ENCODE measurements around the gene SYT7.

Gene SYT7

DNA sequence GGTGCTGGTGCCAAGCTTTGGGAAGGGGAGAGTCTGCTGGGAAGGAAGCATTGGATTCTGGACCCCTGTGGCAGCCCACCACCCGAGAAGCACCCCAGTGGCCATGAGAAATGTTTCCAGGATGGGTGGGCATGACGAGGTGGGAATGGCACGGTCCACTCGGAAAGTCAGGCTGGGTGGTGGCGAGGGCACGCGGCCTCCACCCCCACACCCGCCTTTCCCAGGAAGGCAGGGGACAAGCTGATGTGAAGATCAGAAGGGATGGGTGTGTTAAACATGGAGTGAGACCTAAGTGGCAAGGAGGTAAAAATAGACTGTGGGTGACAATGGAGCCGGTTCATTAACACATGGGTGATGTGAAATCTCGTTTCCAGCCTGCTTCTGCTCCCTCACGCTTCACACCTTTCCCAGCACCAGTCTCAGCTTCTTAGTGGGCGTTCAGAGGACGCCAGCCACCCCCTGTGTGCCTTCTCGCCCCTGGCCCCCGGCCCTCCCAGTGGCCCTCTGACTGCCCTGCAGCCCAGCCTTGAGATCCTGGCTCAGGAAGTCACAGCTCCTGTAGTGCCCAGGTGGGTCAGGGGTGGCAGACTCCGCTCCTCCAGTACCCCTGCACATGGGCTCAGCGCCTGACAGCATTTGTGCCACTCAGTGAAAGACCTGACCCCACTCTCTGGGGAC is 44.7 kb downstream of the SYT7 start:
- H3K4me1 ChIP-seq (ENCODE audit: control insufficient read depth, insufficient read depth, low read length) = peaks cover 9% of the 10 kb centered on the region
- no peak overlapping the region for H3K4me3 ChIP-seq (ENCODE audit: low read length in 2 of 2)
- H3K27ac ChIP-seq (ENCODE audit: low read length) = no peak overlapping the region
- H3K36me3 ChIP-seq (ENCODE audit: control insufficient read depth in 2 of 2, insufficient read depth in 2 of 2, low read length in 2 of 2) = no peaks in the 10 kb centered on the region
- H3K9ac ChIP-seq (ENCODE audit: low read length in 2 of 2) = no peak overlapping the region
- H3K27me3 ChIP-seq (ENCODE audit: control insufficient read depth in 1 of 2, insufficient read depth in 2 of 2, low read length in 2 of 2) = peaks cover 0 to 16% of the 10 kb centered on the region in 2 donors
- H3K9me3 ChIP-seq (ENCODE audit: control insufficient read depth in 2 of 2, low read length in 2 of 2) = no peaks in the 10 kb centered on the region

DNA sequence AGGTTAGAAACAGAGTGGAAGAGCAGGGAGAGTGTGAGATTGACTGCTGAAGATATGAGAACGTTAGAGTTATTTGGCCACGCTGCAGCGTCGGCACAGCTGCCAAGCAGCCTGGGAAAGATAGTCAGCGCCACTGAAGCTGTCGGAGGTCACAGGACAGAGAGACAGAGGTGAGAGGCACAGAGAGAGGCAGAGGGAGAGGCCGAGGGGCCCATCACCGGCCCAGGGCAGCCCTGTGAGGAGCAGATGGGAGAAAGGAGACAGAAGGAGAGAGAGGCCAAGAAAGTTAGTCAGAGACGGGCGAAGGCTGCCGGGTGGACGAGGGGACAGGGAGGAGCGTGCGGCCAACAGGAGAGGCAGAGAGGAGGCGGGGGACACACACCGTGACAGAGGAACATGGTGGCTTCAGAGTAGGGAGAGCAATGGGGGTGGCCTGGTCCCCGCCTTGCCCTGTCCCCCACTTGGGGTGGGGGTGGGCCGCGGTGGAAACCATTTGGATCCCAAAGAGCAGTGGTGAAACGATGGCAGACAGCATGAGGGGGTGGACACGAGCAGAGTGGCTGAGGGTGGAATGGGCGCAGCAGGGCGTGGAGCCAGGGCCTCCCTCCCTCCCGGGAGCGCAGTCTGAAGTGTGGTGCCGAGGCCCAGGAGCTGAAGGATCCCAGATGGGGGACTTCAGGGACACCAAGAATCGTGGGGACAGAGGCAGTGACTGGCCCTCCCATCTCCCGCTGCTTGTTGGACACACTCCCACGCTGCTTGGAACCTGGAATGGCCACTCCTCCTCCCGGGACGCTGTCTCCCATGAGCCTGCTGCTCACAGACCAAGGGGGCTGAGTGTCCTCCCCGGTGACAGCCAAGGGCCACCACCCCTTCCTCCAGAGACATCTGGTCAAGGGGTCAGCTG is 45.7 kb downstream of the SYT7 start:
- no peak overlapping the region for H3K27ac ChIP-seq (ENCODE audit: low read length)
- H3K4me3 ChIP-seq (ENCODE audit: low read length in 2 of 2) = no peak overlapping the region
- peaks cover 0 to 16% of the 10 kb centered on the region in 2 donors for H3K27me3 ChIP-seq (ENCODE audit: control insufficient read depth in 1 of 2, insufficient read depth in 2 of 2, low read length in 2 of 2)
- H3K9ac ChIP-seq (ENCODE audit: low read length in 2 of 2) = no peak overlapping the region
- H3K36me3 ChIP-seq (ENCODE audit: control insufficient read depth in 2 of 2, insufficient read depth in 2 of 2, low read length in 2 of 2) = no peaks in the 10 kb centered on the region
- no peaks in the 10 kb centered on the region for H3K9me3 ChIP-seq (ENCODE audit: control insufficient read depth in 2 of 2, low read length in 2 of 2)
- peaks cover 4% of the 10 kb centered on the region for H3K4me1 ChIP-seq (ENCODE audit: control insufficient read depth, insufficient read depth, low read length)

DNA sequence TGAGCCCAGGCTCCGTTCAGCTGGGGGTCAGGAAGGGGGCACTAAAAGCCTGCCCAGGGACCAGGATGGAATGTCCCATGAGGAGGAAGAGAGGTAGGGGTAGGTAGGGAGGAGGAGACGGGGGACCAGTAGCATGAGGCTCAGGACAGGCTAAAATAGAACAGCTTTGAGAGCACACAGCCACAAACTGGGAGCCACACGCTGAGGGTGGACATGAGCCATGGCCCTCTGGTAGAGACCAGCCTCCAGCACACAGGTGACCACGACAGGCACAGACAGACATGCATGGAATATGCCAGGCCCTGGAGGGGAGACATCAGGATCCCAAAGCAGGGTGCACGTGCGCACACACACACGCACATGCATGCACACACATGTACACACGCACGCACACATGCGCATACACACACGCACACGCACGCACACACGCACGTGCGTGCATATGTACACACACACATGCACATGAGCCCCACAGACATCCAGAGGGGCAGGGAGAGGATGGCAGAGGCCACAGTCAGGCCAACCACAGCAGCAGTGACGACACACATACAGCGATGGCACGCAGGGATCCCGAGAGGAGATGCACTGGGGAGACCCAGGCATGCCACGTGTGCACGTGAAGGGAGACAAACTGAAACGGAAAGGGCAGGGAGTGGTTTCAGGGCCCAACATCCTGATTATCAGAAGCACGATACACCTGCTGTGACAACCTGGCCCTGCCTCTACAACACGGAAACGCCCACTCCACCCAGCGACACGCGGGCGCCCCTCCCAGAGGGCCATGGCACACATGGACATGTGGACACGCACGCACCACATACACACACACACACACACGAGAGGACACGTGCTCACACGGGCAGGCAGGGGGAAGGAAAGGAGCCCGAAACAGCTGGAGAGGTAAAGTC is 46.6 kb downstream of the SYT7 start:
- no peaks in the 10 kb centered on the region for H3K36me3 ChIP-seq (ENCODE audit: control insufficient read depth in 2 of 2, insufficient read depth in 2 of 2, low read length in 2 of 2)
- peaks cover 0 to 18% of the 10 kb centered on the region in 2 donors for H3K27me3 ChIP-seq (ENCODE audit: control insufficient read depth in 1 of 2, insufficient read depth in 2 of 2, low read length in 2 of 2)
- no peaks in the 10 kb centered on the region for H3K9me3 ChIP-seq (ENCODE audit: control insufficient read depth in 2 of 2, low read length in 2 of 2)
- H3K4me3 ChIP-seq (ENCODE audit: low read length in 2 of 2) = no peak overlapping the region
- no peak overlapping the region for H3K27ac ChIP-seq (ENCODE audit: low read length)
- H3K4me1 ChIP-seq (ENCODE audit: control insufficient read depth, insufficient read depth, low read length) = peaks cover 4% of the 10 kb centered on the region
- H3K9ac ChIP-seq (ENCODE audit: low read length in 2 of 2) = no peak overlapping the region

DNA sequence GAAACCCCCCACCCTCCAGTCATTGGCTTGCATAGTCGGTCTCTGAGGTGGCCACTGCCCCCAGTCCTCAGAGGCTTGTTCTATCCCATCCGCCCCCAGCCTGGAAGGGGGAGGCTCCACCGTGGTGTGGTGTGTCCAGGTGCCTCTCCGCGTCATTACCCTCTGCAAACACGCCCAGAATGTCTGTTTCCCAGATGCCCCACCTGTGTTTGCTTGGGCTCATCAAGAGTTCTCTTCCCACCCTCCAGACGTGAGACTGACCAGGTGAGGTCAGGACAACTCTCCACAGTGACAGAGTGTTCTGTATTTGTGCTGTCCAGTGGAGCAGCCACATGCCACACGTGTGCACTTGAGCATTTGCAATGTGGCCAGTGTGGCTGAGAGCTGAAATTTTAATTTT is 47.5 kb downstream of the SYT7 start:
- H3K4me1 ChIP-seq (ENCODE audit: control insufficient read depth, insufficient read depth, low read length) = peaks cover 4% of the 10 kb centered on the region
- no peak overlapping the region for H3K4me3 ChIP-seq (ENCODE audit: low read length in 2 of 2)
- H3K36me3 ChIP-seq (ENCODE audit: control insufficient read depth in 2 of 2, insufficient read depth in 2 of 2, low read length in 2 of 2) = no peaks in the 10 kb centered on the region
- no peak overlapping the region for H3K27ac ChIP-seq (ENCODE audit: low read length)
- no peak overlapping the region for H3K9ac ChIP-seq (ENCODE audit: low read length in 2 of 2)
- H3K9me3 ChIP-seq (ENCODE audit: control insufficient read depth in 2 of 2, low read length in 2 of 2) = no peaks in the 10 kb centered on the region
- H3K27me3 ChIP-seq (ENCODE audit: control insufficient read depth in 1 of 2, insufficient read depth in 2 of 2, low read length in 2 of 2) = peaks cover 0 to 15% of the 10 kb centered on the region in 2 donors

DNA sequence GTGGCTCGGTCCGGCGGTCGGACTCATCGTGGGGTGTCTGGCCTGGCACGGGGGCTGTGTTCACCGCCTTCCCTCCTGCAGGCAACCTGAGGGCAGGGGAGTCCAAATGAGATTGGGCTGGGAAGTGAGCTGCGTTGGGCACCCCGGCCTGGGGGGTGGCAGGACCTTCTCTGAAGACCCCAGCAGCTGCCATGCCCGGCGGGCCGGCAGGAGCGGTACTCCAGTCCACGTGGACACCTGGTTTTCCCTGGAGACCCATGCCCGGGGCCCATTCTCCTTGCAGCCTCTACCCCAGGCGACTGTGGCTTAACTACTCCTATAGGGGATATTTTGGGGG is 47.9 kb downstream of the SYT7 start:
- Histone ChIP-seq H3K9ac (ENCODE audit: low read length in 2 of 2) (no peak overlapping the region), H3K9me3 (ENCODE audit: control insufficient read depth in 2 of 2, low read length in 2 of 2) (no peaks in the 10 kb centered on the region), H3K27ac (ENCODE audit: low read length) (no peak overlapping the region), H3K36me3 (ENCODE audit: control insufficient read depth in 2 of 2, insufficient read depth in 2 of 2, low read length in 2 of 2) (no peaks in the 10 kb centered on the region), H3K27me3 (ENCODE audit: control insufficient read depth in 1 of 2, insufficient read depth in 2 of 2, low read length in 2 of 2) (peaks cover 0 to 15% of the 10 kb centered on the region in 2 donors), H3K4me3 (ENCODE audit: low read length in 2 of 2) (no peak overlapping the region), H3K4me1 (ENCODE audit: control insufficient read depth, insufficient read depth, low read length) (peaks cover 4% of the 10 kb centered on the region)

DNA sequence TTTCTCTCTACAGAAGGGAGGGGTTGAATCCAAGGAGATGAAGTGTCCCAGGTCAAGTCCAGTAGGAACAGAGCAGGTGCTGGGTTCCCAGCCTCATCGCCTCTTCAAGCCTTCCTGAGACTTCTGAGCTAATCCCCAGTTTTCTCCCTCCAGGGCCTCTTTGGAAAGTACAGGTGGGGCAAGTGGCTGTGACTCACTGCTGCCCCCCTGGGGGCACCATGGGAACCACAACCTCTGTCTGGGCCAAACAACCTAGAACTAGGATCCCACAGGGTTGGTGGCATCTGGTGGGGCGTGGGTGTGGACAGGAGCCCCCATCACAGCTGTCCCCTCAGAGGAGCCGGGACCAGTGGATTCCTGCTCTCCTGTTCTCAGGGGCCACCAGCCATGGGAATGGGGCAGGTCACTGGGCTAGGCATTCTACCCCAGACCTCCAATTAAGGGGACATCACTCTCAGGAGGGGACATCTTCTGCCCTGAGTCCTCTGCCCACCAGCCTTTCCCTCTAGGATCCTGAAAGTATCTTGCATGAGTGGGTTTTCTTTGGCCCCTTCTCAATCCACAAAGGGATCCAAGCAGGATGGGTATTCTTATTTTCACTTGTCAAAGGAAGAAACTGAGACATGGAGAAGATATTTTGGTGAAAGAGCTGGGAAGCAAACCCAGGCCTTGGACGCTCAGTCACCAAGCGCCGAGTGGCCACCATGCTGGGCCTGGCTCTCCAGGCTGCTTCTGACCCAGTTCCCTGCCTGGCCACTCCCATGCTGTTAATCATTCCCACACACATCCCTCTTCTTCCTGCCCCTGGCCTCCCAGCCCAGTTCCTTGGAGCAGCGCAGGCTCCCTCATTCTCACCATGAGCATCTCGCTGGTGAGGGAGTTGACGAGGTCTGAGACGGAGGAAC is 48.5 kb downstream of the SYT7 start:
- H3K27me3 ChIP-seq (ENCODE audit: control insufficient read depth in 1 of 2, insufficient read depth in 2 of 2, low read length in 2 of 2) = peaks cover 0 to 15% of the 10 kb centered on the region in 2 donors
- no peak overlapping the region for H3K4me3 ChIP-seq (ENCODE audit: low read length in 2 of 2)
- no peak overlapping the region for H3K27ac ChIP-seq (ENCODE audit: low read length)
- no peaks in the 10 kb centered on the region for H3K4me1 ChIP-seq (ENCODE audit: control insufficient read depth, insufficient read depth, low read length)
- H3K36me3 ChIP-seq (ENCODE audit: control insufficient read depth in 2 of 2, insufficient read depth in 2 of 2, low read length in 2 of 2) = no peaks in the 10 kb centered on the region
- no peaks in the 10 kb centered on the region for H3K9me3 ChIP-seq (ENCODE audit: control insufficient read depth in 2 of 2, low read length in 2 of 2)
- no peak overlapping the region for H3K9ac ChIP-seq (ENCODE audit: low read length in 2 of 2)

DNA sequence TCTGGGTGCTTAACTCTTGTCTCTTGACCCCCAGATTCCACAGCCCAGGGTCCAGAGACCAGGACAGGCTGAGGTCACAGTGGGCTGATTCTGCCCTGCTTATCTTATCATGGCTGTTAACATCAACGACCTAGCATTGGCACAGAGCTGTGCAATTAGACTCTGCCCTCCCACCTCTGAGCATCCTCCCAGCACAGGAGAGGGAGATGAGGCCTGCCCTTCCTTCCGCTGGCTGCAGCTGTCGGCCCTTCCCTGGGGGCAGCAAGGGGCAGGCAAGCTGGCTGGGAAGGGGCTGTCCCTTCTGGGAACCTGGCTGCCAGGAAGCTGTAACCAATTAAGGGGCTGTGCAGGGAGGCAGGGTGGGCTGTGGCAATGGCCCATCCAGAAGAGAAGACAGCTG is 49.8 kb downstream of the SYT7 start:
- Histone ChIP-seq H3K9me3 (ENCODE audit: control insufficient read depth in 2 of 2, low read length in 2 of 2) (no peaks in the 10 kb centered on the region), H3K36me3 (ENCODE audit: control insufficient read depth in 2 of 2, insufficient read depth in 2 of 2, low read length in 2 of 2) (no peaks in the 10 kb centered on the region), H3K27me3 (ENCODE audit: control insufficient read depth in 1 of 2, insufficient read depth in 2 of 2, low read length in 2 of 2) (peaks cover 0 to 15% of the 10 kb centered on the region in 2 donors), H3K9ac (ENCODE audit: low read length in 2 of 2) (no peak overlapping the region), H3K4me3 (ENCODE audit: low read length in 2 of 2) (no peak overlapping the region), H3K4me1 (ENCODE audit: control insufficient read depth, insufficient read depth, low read length) (no peaks in the 10 kb centered on the region), H3K27ac (ENCODE audit: low read length) (no peak overlapping the region)

DNA sequence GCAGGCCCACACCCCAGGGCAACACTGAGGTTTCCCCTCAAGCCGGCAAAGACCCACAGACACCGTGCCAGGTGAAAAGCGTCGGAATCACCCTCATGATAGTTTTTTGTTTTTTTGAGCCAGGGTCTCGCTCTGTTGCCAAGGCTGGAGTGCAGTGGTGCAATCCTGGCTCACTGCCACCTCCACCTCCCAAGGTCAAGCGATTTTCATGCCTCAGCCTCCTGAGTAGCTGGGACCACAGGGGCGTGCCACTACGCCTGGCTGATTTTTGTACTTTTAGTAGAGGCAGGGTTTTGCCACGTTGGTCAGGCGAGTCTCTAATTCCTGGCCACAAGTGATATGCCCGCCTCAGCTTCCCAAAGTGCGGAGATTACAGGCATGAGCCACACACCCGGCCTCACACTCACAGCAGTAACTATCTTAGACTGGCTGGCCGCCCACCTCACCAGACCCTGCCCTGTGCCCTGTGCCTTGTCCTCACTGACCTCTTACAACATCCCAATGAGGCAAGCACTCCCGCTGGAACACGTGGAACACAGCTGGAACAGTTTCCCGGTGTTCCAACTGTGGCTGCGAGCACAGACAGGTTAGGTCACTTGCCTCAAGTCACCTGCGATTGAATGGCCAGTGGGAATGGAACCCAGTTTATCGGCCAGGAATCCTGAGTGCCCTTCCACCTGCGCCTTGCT is 51.2 kb downstream of the SYT7 start:
- Histone ChIP-seq H3K9me3 (ENCODE audit: control insufficient read depth in 2 of 2, low read length in 2 of 2) (no peaks in the 10 kb centered on the region), H3K27ac (ENCODE audit: low read length) (no peak overlapping the region), H3K4me1 (ENCODE audit: control insufficient read depth, insufficient read depth, low read length) (no peaks in the 10 kb centered on the region), H3K27me3 (ENCODE audit: control insufficient read depth in 1 of 2, insufficient read depth in 2 of 2, low read length in 2 of 2) (peaks cover 0 to 18% of the 10 kb centered on the region in 2 donors), H3K4me3 (ENCODE audit: low read length in 2 of 2) (no peak overlapping the region), H3K9ac (ENCODE audit: low read length in 2 of 2) (no peak overlapping the region), H3K36me3 (ENCODE audit: control insufficient read depth in 2 of 2, insufficient read depth in 2 of 2, low read length in 2 of 2) (no peaks in the 10 kb centered on the region)

DNA sequence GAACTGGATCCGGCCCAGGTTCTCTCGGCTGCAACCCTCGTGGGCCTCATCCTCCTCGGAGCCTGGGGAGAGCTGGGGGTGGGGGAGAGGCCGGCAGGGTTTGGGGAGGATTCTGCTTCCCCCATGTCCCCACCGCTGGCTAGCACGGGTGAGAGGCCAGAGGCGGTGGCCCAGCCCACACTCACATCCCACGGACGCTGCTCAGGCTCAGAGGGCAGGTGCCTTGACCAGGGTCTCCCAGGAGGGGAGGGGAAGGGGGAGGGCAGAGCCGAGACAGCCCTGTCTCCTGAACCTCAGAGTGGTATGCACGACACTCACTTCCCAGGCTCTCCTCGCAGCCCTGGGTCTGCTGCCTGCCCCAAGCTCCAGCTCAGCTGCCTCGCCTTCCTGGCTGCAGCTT is 52.8 kb downstream of the SYT7 start:
- no peak overlapping the region for H3K9ac ChIP-seq (ENCODE audit: low read length in 2 of 2)
- H3K4me1 ChIP-seq (ENCODE audit: control insufficient read depth, insufficient read depth, low read length) = no peaks in the 10 kb centered on the region
- no peaks in the 10 kb centered on the region for H3K9me3 ChIP-seq (ENCODE audit: control insufficient read depth in 2 of 2, low read length in 2 of 2)
- H3K27me3 ChIP-seq (ENCODE audit: control insufficient read depth in 1 of 2, insufficient read depth in 2 of 2, low read length in 2 of 2) = peaks cover 0 to 10% of the 10 kb centered on the region in 2 donors
- H3K4me3 ChIP-seq (ENCODE audit: low read length in 2 of 2) = no peak overlapping the region
- no peaks in the 10 kb centered on the region for H3K36me3 ChIP-seq (ENCODE audit: control insufficient read depth in 2 of 2, insufficient read depth in 2 of 2, low read length in 2 of 2)
- no peak overlapping the region for H3K27ac ChIP-seq (ENCODE audit: low read length)

All from stomach smooth muscle (tissue), 2 donors.